NOMO-1 (cell line): ENCODE results near the gene DLST.

ENCODE experiments used
- DNase-seq, 2 experiments: peaks; one replicate each; lab custom pipeline; 2025; ENCODE audit not compliant: unreplicated experiment in 2 of 2; lab: John Stamatoyannopoulos, UW

Gene DLST

GRCh38 chr14:74891870-74892269 lies 10.2 kb downstream of the DLST start:
- DNase-seq, result no peak

GRCh38 chr14:74892745-74893144 lies 11.0 kb downstream of the DLST start:
- DNase-seq, result peak in 1 of 2 experiments; percentile 10

GRCh38 chr14:74893614-74894091 lies 11.9 kb downstream of the DLST start:
- DNase-seq, result peak; percentile 9 to 80

- DNase-seq, result no peak
Observed at GRCh38 chr14:74896400-74896799, 14.7 kb downstream of the DLST start.

- no peak for DNase-seq
Observed at GRCh38 chr14:74897642-74898041, 15.9 kb downstream of the DLST start.

- DNase-seq, result no peak
Observed at GRCh38 chr14:74898083-74898482, 16.4 kb downstream of the DLST start.

GRCh38 chr14:74898694-74899093 lies 17.0 kb downstream of the DLST start:
- no peak for DNase-seq

- DNase-seq, result no peak
Observed at GRCh38 chr14:74902941-74903705, 21.4 kb downstream of the DLST start.

- no peak for DNase-seq
Observed at GRCh38 chr14:74904635-74905503, 23.2 kb downstream of the DLST start.

GRCh38 chr14:74905595-74906142 lies 24.0 kb downstream of the DLST start:
- DNase-seq, result peak; percentile 14 to 21

- no peak for DNase-seq
Observed at GRCh38 chr14:74906925-74907521, 25.3 kb downstream of the DLST start.

- DNase-seq, result no peak
Observed at GRCh38 chr14:74907744-74908143, 26.0 kb downstream of the DLST start.

GRCh38 chr14:74908861-74909341 lies 27.2 kb downstream of the DLST start:
- no peak for DNase-seq

- no peak for DNase-seq
Observed at GRCh38 chr14:74909501-74909900, 27.8 kb downstream of the DLST start.

GRCh38 chr14:74909911-74910310 lies 28.2 kb downstream of the DLST start:
- no peak for DNase-seq

- DNase-seq, result no peak
Observed at GRCh38 chr14:74910556-74910955, 28.8 kb downstream of the DLST start.

- DNase-seq, result no peak
Observed at GRCh38 chr14:74911221-74911620, 29.5 kb downstream of the DLST start.

GRCh38 chr14:74911704-74912103 lies 30.0 kb downstream of the DLST start:
- no peak for DNase-seq

GRCh38 chr14:74912111-74912510 lies 30.4 kb downstream of the DLST start:
- no peak for DNase-seq

GRCh38 chr14:74912801-74913200 lies 31.1 kb downstream of the DLST start:
- DNase-seq, result no peak

- DNase-seq, result no peak
Observed at GRCh38 chr14:74913393-74913910, 31.7 kb downstream of the DLST start.
